ENCODE measurements around the gene TGFBR1. TPM values are rescaled to one million over a fixed set of nuclear protein-coding genes. Genes with fewer than 3 reads are reported as not detected.

TGFBR1 gene
- polyA plus RNA-seq, 1 donor from 2014 or later: 78.0 TPM

DNA sequence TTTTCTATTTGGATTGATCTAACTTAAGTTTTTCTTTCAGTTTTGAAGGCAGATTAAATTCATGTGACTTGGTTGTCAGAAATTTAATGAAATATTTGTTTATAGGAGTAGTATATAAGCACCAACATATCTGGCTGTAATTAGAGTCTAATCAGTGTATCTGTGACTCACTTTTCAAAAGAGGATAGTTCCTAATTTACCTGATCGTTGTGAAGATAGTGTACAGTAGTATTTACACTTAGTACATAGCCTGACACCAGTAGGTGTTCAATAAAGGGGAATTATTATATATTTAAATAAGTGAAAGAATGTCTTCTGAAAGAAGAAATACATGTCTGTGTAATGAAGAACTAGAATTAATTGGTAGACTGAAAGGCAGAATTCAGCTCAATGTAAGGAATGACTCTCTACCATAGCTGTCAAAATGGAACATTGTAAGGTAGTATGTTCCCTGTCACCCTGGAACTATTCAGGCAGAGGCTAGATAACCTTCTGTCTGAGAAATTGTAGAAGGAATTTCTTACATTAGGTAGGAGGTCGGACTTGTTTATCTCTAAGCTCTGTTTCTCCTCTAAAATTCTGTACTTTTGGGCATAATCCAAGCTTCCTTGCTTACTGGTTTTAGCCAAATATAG is 8.6 kb downstream of the TGFBR1 start:
- peaks cover 96% of the 10 kb centered on the region for H3K79me2 ChIP-seq (replicated peaks; ENCODE audit: insufficient read depth, low read length)
- no peak overlapping the region for H3K4me2 ChIP-seq (ENCODE audit: low read length)
- TF ChIP-seq RAD21 (conservative IDR thresholded peaks at IDR 0.05): no peak
- no peak for TF ChIP-seq POLR2AphosphoS5 (IDR thresholded peaks at IDR 0.05)
- TF ChIP-seq EP300 (conservative IDR thresholded peaks at IDR 0.05; ENCODE audit: poor library complexity, severe bottlenecking): no peak
- no peaks in the 10 kb centered on the region for H3K36me3 ChIP-seq (ENCODE audit: insufficient read depth, low read length)
- H3K9me3 ChIP-seq (ENCODE audit: low read length): no peaks in the 10 kb centered on the region
- no peak overlapping the region for H3K27ac ChIP-seq (ENCODE audit: low read length)
- H3K9ac ChIP-seq (ENCODE audit: low read length): no peak overlapping the region
- H3K4me3 ChIP-seq (ENCODE audit: low read length): no peak overlapping the region
- no peaks in the 10 kb centered on the region for H3F3A ChIP-seq (ENCODE audit: insufficient read depth, low read length, poor library complexity, severe bottlenecking)
- H3K9me2 ChIP-seq (ENCODE audit: insufficient read depth, low read length): no peaks in the 10 kb centered on the region
- no peaks in the 10 kb centered on the region for H4K20me1 ChIP-seq (ENCODE audit: insufficient read depth)
- no peaks in the 10 kb centered on the region for H3K27me3 ChIP-seq (ENCODE audit: insufficient read depth, low read depth, low read length)
- H2AFZ ChIP-seq (ENCODE audit: low read depth, low read length): no peak overlapping the region

GRCh38 chr9:99114049-99114440 is 9.1 kb downstream of the TGFBR1 start:
- H3F3A ChIP-seq (ENCODE audit: insufficient read depth, low read length, poor library complexity, severe bottlenecking): no peaks in the 10 kb centered on the region
- H3K9ac ChIP-seq (ENCODE audit: low read length): no peak overlapping the region
- H3K27me3 ChIP-seq (ENCODE audit: insufficient read depth, low read depth, low read length): no peaks in the 10 kb centered on the region
- H4K20me1 ChIP-seq (ENCODE audit: insufficient read depth): no peaks in the 10 kb centered on the region
- no peaks in the 10 kb centered on the region for H3K9me2 ChIP-seq (ENCODE audit: insufficient read depth, low read length)
- peaks cover 96% of the 10 kb centered on the region for H3K79me2 ChIP-seq (replicated peaks; ENCODE audit: insufficient read depth, low read length)
- H2AFZ ChIP-seq (ENCODE audit: low read depth, low read length): no peak overlapping the region
- no peak overlapping the region for H3K4me2 ChIP-seq (ENCODE audit: low read length)
- H3K27ac ChIP-seq (ENCODE audit: low read length): no peak overlapping the region
- no peak overlapping the region for H3K4me3 ChIP-seq (ENCODE audit: low read length)
- no peak for TF ChIP-seq MXI1 (conservative IDR thresholded peaks at IDR 0.05; ENCODE audit: poor library complexity, severe bottlenecking)
- no peak for TF ChIP-seq SMC3 (conservative IDR thresholded peaks at IDR 0.05; ENCODE audit: poor library complexity)
- TF ChIP-seq, protein P1, sequence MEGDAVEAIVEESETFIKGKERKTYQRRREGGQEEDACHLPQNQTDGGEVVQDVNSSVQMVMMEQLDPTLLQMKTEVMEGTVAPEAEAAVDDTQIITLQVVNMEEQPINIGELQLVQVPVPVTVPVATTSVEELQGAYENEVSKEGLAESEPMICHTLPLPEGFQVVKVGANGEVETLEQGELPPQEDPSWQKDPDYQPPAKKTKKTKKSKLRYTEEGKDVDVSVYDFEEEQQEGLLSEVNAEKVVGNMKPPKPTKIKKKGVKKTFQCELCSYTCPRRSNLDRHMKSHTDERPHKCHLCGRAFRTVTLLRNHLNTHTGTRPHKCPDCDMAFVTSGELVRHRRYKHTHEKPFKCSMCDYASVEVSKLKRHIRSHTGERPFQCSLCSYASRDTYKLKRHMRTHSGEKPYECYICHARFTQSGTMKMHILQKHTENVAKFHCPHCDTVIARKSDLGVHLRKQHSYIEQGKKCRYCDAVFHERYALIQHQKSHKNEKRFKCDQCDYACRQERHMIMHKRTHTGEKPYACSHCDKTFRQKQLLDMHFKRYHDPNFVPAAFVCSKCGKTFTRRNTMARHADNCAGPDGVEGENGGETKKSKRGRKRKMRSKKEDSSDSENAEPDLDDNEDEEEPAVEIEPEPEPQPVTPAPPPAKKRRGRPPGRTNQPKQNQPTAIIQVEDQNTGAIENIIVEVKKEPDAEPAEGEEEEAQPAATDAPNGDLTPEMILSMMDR (IDR thresholded peaks at IDR 0.05; ENCODE audit: poor library complexity, severe bottlenecking): no peak
- no peak for TF ChIP-seq POLR2AphosphoS5 (IDR thresholded peaks at IDR 0.05)
- TF ChIP-seq RAD21 (conservative IDR thresholded peaks at IDR 0.05): no peak
- TF ChIP-seq, protein P2, sequence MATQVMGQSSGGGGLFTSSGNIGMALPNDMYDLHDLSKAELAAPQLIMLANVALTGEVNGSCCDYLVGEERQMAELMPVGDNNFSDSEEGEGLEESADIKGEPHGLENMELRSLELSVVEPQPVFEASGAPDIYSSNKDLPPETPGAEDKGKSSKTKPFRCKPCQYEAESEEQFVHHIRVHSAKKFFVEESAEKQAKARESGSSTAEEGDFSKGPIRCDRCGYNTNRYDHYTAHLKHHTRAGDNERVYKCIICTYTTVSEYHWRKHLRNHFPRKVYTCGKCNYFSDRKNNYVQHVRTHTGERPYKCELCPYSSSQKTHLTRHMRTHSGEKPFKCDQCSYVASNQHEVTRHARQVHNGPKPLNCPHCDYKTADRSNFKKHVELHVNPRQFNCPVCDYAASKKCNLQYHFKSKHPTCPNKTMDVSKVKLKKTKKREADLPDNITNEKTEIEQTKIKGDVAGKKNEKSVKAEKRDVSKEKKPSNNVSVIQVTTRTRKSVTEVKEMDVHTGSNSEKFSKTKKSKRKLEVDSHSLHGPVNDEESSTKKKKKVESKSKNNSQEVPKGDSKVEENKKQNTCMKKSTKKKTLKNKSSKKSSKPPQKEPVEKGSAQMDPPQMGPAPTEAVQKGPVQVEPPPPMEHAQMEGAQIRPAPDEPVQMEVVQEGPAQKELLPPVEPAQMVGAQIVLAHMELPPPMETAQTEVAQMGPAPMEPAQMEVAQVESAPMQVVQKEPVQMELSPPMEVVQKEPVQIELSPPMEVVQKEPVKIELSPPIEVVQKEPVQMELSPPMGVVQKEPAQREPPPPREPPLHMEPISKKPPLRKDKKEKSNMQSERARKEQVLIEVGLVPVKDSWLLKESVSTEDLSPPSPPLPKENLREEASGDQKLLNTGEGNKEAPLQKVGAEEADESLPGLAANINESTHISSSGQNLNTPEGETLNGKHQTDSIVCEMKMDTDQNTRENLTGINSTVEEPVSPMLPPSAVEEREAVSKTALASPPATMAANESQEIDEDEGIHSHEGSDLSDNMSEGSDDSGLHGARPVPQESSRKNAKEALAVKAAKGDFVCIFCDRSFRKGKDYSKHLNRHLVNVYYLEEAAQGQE (IDR thresholded peaks at IDR 0.05; ENCODE audit: borderline replicate concordance): no peak
- no peak for TF ChIP-seq EZH2 (IDR thresholded peaks at IDR 0.05; ENCODE audit: borderline replicate concordance, insufficient read depth, low read length, poor library complexity, severe bottlenecking)
- no peak for TF ChIP-seq TAF1 (IDR thresholded peaks at IDR 0.05; ENCODE audit: low read depth)
- no peak for TF ChIP-seq EP300 (conservative IDR thresholded peaks at IDR 0.05; ENCODE audit: poor library complexity, severe bottlenecking)
- H3K36me3 ChIP-seq (ENCODE audit: insufficient read depth, low read length): no peaks in the 10 kb centered on the region
- H3K9me3 ChIP-seq (ENCODE audit: low read length): no peaks in the 10 kb centered on the region

All from neural cell (in vitro differentiated cells).